GM12801 (cell line): ENCODE data around the gene GPC5.

Source experiments
- TF ChIP-seq, protein P1 (sequence below): IDR thresholded peaks from one replicate; pipeline ENCODE4 v1.5.1; 2011; ENCODE audit warnings: control low read depth; ENCODE audit not compliant: insufficient read length; ENCODE audit errors: extremely low read depth

The GPC5 gene

DNA sequence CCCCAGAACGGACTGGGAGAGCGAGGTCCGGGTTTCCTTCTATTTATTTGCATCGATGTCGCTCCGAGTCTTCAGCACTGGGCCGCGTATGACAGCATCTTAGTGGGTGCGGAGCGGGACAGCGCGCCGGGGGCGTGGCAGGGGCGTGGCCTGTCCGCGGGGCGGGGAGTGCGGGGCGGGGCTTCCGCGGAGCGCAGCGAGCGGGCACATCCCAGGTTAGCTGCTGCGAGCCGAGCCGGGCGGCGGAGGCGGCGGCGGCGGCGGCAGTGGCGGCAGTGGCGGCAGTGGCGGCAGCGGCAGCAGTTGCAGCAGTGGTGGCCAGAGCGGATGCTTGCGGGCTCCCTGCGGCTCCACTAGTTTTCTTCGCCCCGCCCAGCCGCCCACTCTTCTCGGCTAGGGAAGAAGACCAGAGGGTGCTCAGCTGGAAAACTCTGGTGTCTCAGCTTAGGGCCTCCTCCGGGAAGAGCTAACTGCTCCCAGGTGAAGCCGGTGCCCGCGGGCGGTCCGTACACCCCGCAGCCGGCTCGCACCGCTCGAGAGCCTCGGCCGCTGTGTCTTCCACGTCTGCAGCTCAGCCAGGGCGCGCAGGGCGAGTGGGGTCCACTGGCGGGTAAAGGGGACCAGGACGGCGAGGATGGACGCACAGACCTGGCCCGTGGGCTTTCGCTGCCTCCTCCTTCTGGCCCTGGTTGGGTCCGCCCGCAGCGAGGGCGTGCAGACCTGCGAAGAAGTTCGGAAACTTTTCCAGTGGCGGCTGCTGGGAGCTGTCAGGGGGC is at the start of gene GPC5:
Gene GPC5, plus strand, starts transcription at position 209 of the 776 bp plus-strand sequence.
- TF ChIP-seq, protein P1, sequence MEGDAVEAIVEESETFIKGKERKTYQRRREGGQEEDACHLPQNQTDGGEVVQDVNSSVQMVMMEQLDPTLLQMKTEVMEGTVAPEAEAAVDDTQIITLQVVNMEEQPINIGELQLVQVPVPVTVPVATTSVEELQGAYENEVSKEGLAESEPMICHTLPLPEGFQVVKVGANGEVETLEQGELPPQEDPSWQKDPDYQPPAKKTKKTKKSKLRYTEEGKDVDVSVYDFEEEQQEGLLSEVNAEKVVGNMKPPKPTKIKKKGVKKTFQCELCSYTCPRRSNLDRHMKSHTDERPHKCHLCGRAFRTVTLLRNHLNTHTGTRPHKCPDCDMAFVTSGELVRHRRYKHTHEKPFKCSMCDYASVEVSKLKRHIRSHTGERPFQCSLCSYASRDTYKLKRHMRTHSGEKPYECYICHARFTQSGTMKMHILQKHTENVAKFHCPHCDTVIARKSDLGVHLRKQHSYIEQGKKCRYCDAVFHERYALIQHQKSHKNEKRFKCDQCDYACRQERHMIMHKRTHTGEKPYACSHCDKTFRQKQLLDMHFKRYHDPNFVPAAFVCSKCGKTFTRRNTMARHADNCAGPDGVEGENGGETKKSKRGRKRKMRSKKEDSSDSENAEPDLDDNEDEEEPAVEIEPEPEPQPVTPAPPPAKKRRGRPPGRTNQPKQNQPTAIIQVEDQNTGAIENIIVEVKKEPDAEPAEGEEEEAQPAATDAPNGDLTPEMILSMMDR = no peak

DNA sequence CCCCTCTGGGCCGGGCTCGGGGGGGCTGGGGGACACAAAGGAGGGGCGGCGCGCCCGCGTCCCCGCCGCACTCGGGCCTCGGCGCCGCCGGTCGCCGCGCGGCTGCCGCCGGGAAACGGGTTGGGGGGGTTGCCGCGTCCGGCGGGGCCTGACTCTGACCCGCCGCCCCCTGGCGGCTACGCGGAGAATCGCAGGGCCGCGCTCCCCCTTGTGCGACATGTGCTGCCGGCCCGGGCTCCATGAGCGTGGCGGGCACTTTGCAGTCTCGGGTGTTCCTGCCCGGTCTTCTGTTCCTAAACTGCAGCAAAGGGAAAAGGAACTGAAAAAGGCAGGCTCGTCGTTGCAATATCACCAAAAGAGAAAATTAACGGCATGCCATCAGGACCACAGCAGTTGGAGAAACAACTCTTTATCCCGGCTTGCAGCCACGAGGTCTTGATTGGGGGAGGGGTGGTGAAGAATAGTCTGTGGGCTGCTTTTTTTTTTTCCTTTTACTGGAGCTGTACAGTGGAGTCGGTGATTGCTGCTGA is 49.5 kb upstream of the GPC5 start:
- TF ChIP-seq, protein P1 = no peak

DNA sequence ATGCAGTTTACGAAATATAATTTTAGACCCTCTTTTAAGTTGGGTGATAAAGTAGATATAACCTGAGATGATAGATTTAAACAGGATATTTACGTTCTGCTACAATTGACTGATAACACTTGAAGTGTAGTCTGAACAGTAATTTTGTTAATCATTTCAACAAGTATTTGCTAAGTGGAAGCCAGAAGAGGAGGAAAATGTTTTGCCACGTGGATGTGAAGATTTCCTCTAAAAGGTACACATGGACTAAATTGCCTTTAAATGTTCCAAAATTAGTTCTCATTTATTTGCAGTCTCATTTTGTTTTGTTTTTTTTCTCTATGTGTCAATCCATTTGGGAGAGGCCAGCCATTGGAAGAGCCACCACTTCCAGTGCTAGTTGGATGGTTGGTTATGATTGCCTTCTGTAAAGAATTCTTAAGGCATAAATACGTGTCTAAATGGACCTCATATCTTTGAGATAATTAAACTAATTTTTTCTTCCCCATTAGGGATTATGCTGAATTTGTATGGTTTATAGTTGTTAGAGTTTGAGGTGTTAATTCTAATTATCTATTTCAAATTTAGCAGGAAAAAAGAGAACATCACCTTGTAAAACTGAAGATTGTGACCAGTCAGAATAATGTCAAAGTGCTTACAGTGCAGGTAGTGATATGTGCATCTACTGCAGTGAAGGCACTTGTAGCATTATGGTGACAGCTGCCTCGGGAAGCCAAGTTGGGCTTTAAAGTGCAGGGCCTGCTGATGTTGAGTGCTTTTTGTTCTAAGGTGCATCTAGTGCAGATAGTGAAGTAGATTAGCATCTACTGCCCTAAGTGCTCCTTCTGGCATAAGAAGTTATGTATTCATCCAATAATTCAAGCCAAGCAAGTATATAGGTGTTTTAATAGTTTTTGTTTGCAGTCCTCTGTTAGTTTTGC is 48.2 kb upstream of the GPC5 start:
- TF ChIP-seq, protein P1 = no peak

DNA sequence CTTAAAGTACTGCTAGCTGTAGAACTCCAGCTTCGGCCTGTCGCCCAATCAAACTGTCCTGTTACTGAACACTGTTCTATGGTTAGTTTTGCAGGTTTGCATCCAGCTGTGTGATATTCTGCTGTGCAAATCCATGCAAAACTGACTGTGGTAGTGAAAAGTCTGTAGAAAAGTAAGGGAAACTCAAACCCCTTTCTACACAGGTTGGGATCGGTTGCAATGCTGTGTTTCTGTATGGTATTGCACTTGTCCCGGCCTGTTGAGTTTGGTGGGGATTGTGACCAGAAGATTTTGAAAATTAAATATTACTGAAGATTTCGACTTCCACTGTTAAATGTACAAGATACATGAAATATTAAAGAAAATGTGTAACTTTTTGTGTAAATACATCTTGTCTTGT is 47.3 kb upstream of the GPC5 start:
- TF ChIP-seq, protein P1 = no peak

DNA sequence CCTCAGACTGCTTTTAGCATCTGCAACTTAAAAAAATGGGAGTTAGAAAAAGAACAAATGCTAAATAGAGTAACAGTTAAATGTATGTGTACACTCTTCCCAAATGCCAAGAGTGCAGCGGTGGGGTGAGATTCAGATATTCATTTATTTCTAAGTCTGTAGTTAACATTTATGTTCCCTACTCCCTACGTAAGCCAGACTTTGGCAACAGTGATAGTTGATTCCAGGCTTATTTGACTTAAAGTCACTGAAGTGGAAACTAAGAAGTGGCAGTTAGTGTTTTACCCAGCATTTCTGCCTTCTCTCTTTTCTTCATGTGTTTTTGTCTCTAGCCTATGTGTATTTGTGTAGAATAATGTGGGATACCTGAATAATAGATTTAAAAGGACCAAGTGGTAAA is 46.4 kb upstream of the GPC5 start:
- TF ChIP-seq, protein P1 = no peak

DNA sequence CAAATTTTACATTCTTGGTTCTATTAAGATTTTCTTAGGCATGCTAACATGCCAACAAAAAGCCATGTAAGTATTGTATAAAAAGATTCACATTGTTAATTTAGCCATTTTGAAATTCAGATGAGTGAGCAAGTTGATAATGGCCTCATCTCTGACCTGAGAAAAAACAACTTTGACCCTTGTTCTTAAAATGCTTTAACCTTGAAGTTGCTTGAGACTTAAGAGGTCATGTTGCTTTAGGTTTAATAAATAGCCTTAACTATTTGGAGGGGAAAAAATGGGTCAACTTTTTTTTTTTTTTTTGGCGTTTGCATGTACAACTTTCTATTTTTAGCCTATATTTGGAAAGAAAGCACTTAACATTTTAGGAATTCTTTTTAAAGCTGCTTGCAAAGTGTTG is 44.9 kb upstream of the GPC5 start:
- TF ChIP-seq, protein P1 = no peak

DNA sequence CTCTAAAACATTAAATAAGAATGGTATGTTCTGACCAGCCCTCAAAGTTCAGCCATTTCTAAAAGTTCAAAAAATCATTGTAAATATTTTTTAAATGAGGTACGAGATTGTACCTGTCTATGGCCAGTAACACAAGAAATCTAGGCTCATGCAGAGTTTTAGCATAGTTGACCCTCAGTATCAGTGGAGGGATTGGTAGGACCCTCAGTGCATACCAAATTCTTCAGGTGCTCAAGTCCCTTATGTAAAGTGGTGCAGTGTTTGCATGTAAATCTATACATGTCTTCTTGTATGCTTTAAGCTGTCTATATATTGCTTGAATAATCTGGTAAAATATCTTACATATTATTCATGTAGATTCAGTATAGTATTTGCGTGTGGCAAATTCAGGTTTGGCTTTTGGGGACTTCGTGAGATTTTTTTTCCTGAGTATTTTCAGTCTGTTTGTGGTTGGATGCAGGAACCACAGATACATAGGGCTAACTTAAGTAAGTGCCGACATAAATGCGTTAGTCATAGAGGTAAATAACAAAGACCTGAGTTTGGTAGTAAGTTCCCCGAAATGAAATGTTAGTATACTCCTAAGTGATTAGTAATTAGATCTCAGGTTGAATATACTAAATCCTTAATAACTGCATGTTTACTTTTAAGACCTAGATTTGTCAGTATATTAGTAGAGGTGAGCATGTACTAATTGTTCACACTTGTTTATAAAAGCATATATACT is 43.2 kb upstream of the GPC5 start:
- TF ChIP-seq, protein P1 = no peak
